ENCODE data around the gene MRPL17.

MRPL17 gene

GRCh38 chr11:6670202-6670830 lies 12.8 kb downstream of the MRPL17 start:
- TF ChIP-seq, protein P1, sequence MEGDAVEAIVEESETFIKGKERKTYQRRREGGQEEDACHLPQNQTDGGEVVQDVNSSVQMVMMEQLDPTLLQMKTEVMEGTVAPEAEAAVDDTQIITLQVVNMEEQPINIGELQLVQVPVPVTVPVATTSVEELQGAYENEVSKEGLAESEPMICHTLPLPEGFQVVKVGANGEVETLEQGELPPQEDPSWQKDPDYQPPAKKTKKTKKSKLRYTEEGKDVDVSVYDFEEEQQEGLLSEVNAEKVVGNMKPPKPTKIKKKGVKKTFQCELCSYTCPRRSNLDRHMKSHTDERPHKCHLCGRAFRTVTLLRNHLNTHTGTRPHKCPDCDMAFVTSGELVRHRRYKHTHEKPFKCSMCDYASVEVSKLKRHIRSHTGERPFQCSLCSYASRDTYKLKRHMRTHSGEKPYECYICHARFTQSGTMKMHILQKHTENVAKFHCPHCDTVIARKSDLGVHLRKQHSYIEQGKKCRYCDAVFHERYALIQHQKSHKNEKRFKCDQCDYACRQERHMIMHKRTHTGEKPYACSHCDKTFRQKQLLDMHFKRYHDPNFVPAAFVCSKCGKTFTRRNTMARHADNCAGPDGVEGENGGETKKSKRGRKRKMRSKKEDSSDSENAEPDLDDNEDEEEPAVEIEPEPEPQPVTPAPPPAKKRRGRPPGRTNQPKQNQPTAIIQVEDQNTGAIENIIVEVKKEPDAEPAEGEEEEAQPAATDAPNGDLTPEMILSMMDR (IDR thresholded peaks at IDR 0.05) = no peak
- Histone ChIP-seq H3K27ac (no peak overlapping the region), H3K4me3 (no peak overlapping the region)
- no peak for DNase-seq (ENCODE audit: low spot score)

DNA sequence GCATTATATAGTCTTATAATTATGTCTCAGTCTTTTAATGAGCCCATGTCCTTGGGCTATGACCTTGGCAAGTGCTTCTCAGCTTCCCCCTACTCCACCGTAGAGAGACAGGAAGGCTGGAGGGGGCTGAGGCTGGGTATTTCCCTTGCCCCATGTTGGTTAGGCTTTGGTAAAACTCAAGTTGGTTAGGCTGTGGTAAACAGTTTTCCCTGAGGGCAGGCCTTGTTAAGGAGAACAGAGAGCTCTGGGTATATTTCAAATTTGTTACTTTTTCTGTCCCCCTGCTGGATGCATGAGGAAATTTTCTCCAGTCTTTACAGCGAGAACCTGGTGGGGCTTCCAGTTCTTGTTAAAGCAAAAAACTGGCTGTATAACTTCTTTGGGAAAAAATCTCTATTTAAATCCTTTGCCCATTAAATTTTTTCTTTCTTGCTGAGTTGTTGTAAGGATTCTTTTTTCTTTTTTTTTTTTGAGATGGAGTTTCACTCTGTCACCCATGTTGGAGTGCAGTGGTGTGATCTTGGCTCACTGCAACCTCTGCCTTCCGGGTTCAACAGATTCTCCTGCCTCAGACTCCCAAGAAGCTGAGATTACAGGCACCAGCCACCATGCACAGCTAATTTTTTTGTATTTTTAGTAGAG lies 15.3 kb downstream of the MRPL17 start:
- Histone ChIP-seq H3K27ac (no peak overlapping the region), H3K4me3 (no peak overlapping the region)
- TF ChIP-seq, protein P1 (IDR thresholded peaks at IDR 0.05) = no peak
- no peak for DNase-seq (ENCODE audit: low spot score)

GRCh38 chr11:6666302-6667183 lies 16.6 kb downstream of the MRPL17 start:
- no peak overlapping the region for H3K27ac ChIP-seq
- H3K4me3 ChIP-seq = no peak overlapping the region
- TF ChIP-seq, protein P1 (IDR thresholded peaks at IDR 0.05) = no peak
- DNase-seq (ENCODE audit: low spot score) = no peak

- no peak for DNase-seq (ENCODE audit: low spot score)
- Histone ChIP-seq H3K4me3 (no peak overlapping the region), H3K27ac (no peak overlapping the region)
- TF ChIP-seq, protein P1 (IDR thresholded peaks at IDR 0.05) = no peak
These were observed 18.6 kb downstream of the MRPL17 start for GRCh38 chr11:6664551-6664950.

DNA sequence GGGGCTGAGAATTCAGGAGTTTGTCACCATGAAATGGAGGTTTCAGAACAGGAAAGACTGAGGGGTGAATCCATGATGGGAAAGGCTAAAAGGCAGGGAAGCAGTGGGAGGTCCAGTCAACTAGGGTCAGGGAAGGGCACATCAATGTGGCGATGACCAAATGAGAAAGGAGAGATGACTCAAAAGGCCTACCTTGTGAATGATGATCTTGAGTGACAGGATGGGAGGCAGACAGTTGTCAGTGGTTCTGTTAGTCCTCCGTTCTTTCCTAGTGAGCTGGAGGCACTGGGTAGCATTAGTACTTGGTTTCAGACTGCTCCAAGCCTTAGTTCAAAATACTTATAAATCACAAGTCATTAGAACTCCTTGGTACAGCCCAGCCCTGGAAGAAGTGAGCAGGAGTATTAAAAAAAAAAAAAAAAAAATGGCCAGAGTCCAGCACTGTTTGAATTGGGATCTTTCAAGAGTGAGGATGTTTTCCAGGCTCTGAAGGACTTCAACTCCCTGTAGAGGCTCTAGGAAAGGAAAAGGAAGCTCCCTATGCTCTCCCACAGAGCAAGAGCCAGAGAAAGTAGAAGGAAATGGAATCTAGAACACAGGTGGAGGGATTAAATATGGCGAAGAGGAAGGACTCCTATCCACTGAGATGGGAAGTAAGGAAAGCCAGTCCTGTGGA lies 19.2 kb downstream of the MRPL17 start:
- Histone ChIP-seq H3K27ac (no peak overlapping the region), H3K4me3 (no peak overlapping the region)
- no peak for DNase-seq (ENCODE audit: low spot score)
- TF ChIP-seq, protein P1 (IDR thresholded peaks at IDR 0.05) = no peak

DNA sequence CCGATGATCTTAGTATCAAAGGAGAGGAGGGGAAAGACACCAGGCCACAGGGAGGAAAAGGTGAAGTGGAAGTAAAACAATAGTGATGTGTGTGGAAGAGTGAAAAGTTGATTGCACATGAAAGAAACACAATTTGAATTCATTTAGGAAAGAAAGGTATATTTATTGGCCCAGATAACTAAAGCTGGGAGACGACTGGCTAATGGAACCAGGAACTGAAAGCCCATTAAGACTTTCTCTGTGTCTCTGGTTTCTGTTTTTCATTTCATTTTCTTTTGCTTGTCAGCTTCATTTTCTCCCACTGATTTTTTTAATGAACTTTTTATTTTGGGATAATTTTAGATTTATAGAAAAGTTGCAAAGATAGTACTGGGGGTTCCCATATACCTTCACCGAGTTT lies 22.4 kb downstream of the MRPL17 start:
- Histone ChIP-seq H3K4me3 (no peak overlapping the region), H3K27ac (no peak overlapping the region)
- TF ChIP-seq, protein P1 (IDR thresholded peaks at IDR 0.05) = no peak
- DNase-seq (ENCODE audit: low spot score) = no peak
